Measurements from ENCODE around the gene LPO.
A peak's percentile ranks its signal among the peaks of the same experiment; 100 is the strongest.

LPO gene

GRCh38 chr17:58242171-58242784, 3.9 kb downstream of the LPO start:
- Mint-ChIP-seq H3K27ac (no peak overlapping the region), H3K4me3 (no peak overlapping the region), H3K27me3 (peaks cover 13% of the 10 kb centered on the region), H3K36me3 (no peaks in the 10 kb centered on the region), H3K4me1 (ENCODE audit: low read depth) (no peaks in the 10 kb centered on the region), H3K9me3 (ENCODE audit: low read depth) (no peaks in the 10 kb centered on the region)

GRCh38 chr17:58244963-58245362, 6.6 kb downstream of the LPO start:
- Mint-ChIP-seq H3K4me1 (ENCODE audit: low read depth) (peaks cover 10% of the 10 kb centered on the region), H3K9me3 (ENCODE audit: low read depth) (no peaks in the 10 kb centered on the region), H3K36me3 (no peaks in the 10 kb centered on the region), H3K27me3 (peaks cover 8% of the 10 kb centered on the region), H3K27ac (no peak overlapping the region), H3K4me3 (no peak overlapping the region)

GRCh38 chr17:58245428-58246103, 7.2 kb downstream of the LPO start:
- Mint-ChIP-seq H3K4me3 (no peak overlapping the region), H3K27ac (no peak overlapping the region), H3K9me3 (ENCODE audit: low read depth) (no peaks in the 10 kb centered on the region), H3K27me3 (peaks cover 7% of the 10 kb centered on the region), H3K36me3 (no peaks in the 10 kb centered on the region), H3K4me1 (ENCODE audit: low read depth) (peaks cover 10% of the 10 kb centered on the region)

GRCh38 chr17:58246104-58246740, 7.8 kb downstream of the LPO start:
- no peaks in the 10 kb centered on the region for H3K36me3 Mint-ChIP-seq
- H3K4me3 Mint-ChIP-seq, result no peak overlapping the region
- H3K27me3 Mint-ChIP-seq, result peaks cover 5% of the 10 kb centered on the region
- H3K9me3 Mint-ChIP-seq (ENCODE audit: low read depth), result no peaks in the 10 kb centered on the region
- no peak overlapping the region for H3K27ac Mint-ChIP-seq
- peaks cover 10% of the 10 kb centered on the region for H3K4me1 Mint-ChIP-seq (ENCODE audit: low read depth)

GRCh38 chr17:58246781-58247180, 8.4 kb downstream of the LPO start:
- Mint-ChIP-seq H3K4me1 (ENCODE audit: low read depth) (peaks cover 10% of the 10 kb centered on the region), H3K27ac (no peak overlapping the region), H3K27me3 (peaks cover 3% of the 10 kb centered on the region), H3K4me3 (no peak overlapping the region), H3K36me3 (no peaks in the 10 kb centered on the region), H3K9me3 (ENCODE audit: low read depth) (no peaks in the 10 kb centered on the region)

- Mint-ChIP-seq H3K36me3 (no peaks in the 10 kb centered on the region), H3K9me3 (ENCODE audit: low read depth) (no peaks in the 10 kb centered on the region), H3K27ac (no peak overlapping the region), H3K27me3 (peaks cover 3% of the 10 kb centered on the region), H3K4me1 (ENCODE audit: low read depth) (peaks cover 10% of the 10 kb centered on the region), H3K4me3 (no peak overlapping the region)
Measured at GRCh38 chr17:58247511-58248363, 9.4 kb downstream of the LPO start.

GRCh38 chr17:58248955-58249269, 10.5 kb downstream of the LPO start:
- Mint-ChIP-seq H3K4me1 (ENCODE audit: low read depth) (peaks cover 10% of the 10 kb centered on the region), H3K36me3 (no peaks in the 10 kb centered on the region), H3K4me3 (peak overlapping the region; percentile 58), H3K9me3 (ENCODE audit: low read depth) (no peaks in the 10 kb centered on the region), H3K27me3 (peaks cover 6% of the 10 kb centered on the region), H3K27ac (no peak overlapping the region)

GRCh38 chr17:58249270-58250133, 11.1 kb downstream of the LPO start:
- Mint-ChIP-seq H3K4me1 (ENCODE audit: low read depth) (peaks cover 10% of the 10 kb centered on the region), H3K27me3 (peaks cover 3% of the 10 kb centered on the region), H3K9me3 (ENCODE audit: low read depth) (no peaks in the 10 kb centered on the region), H3K36me3 (no peaks in the 10 kb centered on the region), H3K27ac (no peak overlapping the region), H3K4me3 (peak overlapping the region; percentile 72)

- no peaks in the 10 kb centered on the region for H3K9me3 Mint-ChIP-seq (ENCODE audit: low read depth)
- peaks cover 3% of the 10 kb centered on the region for H3K27me3 Mint-ChIP-seq
- no peaks in the 10 kb centered on the region for H3K36me3 Mint-ChIP-seq
- peak overlapping the region; percentile 49 for H3K4me3 Mint-ChIP-seq
- H3K27ac Mint-ChIP-seq, result no peak overlapping the region
- H3K4me1 Mint-ChIP-seq (ENCODE audit: low read depth), result peaks cover 10% of the 10 kb centered on the region
Measured at GRCh38 chr17:58250344-58251011, 12.1 kb downstream of the LPO start.

- no peaks in the 10 kb centered on the region for H3K9me3 Mint-ChIP-seq (ENCODE audit: low read depth)
- no peaks in the 10 kb centered on the region for H3K36me3 Mint-ChIP-seq
- H3K27me3 Mint-ChIP-seq, result peaks cover 3% of the 10 kb centered on the region
- H3K27ac Mint-ChIP-seq, result no peak overlapping the region
- H3K4me3 Mint-ChIP-seq, result no peak overlapping the region
- peaks cover 10% of the 10 kb centered on the region for H3K4me1 Mint-ChIP-seq (ENCODE audit: low read depth)
Measured at GRCh38 chr17:58252141-58252540, 13.8 kb downstream of the LPO start.

GRCh38 chr17:58253082-58253481, 14.7 kb downstream of the LPO start:
- Mint-ChIP-seq H3K27ac (no peak overlapping the region), H3K27me3 (peaks cover 7% of the 10 kb centered on the region), H3K9me3 (ENCODE audit: low read depth) (no peaks in the 10 kb centered on the region), H3K36me3 (no peaks in the 10 kb centered on the region), H3K4me1 (ENCODE audit: low read depth) (peaks cover 6% of the 10 kb centered on the region), H3K4me3 (no peak overlapping the region)

- Mint-ChIP-seq H3K4me1 (ENCODE audit: low read depth) (no peaks in the 10 kb centered on the region), H3K4me3 (no peak overlapping the region), H3K27me3 (peaks cover 12% of the 10 kb centered on the region), H3K27ac (no peak overlapping the region), H3K9me3 (ENCODE audit: low read depth) (no peaks in the 10 kb centered on the region), H3K36me3 (no peaks in the 10 kb centered on the region)
Measured at GRCh38 chr17:58254803-58255202, 16.4 kb downstream of the LPO start.

GRCh38 chr17:58262149-58262548, 23.8 kb downstream of the LPO start:
- no peak overlapping the region for H3K4me3 Mint-ChIP-seq
- H3K4me1 Mint-ChIP-seq (ENCODE audit: low read depth), result no peaks in the 10 kb centered on the region
- no peak overlapping the region for H3K27ac Mint-ChIP-seq
- H3K36me3 Mint-ChIP-seq, result no peaks in the 10 kb centered on the region
- H3K27me3 Mint-ChIP-seq, result peaks cover 44% of the 10 kb centered on the region
- no peaks in the 10 kb centered on the region for H3K9me3 Mint-ChIP-seq (ENCODE audit: low read depth)

- no peak overlapping the region for H3K4me3 Mint-ChIP-seq
- no peaks in the 10 kb centered on the region for H3K4me1 Mint-ChIP-seq (ENCODE audit: low read depth)
- H3K36me3 Mint-ChIP-seq, result no peaks in the 10 kb centered on the region
- H3K27ac Mint-ChIP-seq, result no peak overlapping the region
- H3K9me3 Mint-ChIP-seq (ENCODE audit: low read depth), result no peaks in the 10 kb centered on the region
- peaks cover 39% of the 10 kb centered on the region for H3K27me3 Mint-ChIP-seq
Measured at GRCh38 chr17:58263773-58264172, 25.4 kb downstream of the LPO start.

Measured in activated naive CD8-positive, alpha-beta T cell (primary cell).